IPS DF 4.7 (cell line): Measurements from ENCODE around the gene SLC51A.

Experiments used
- DNase-seq: peaks from one replicate; pipeline ENCODE4 v3.0.0-alpha.2; 2013; ENCODE audit warnings: low spot score; ENCODE audit errors: extremely low read depth

SLC51A gene

DNA sequence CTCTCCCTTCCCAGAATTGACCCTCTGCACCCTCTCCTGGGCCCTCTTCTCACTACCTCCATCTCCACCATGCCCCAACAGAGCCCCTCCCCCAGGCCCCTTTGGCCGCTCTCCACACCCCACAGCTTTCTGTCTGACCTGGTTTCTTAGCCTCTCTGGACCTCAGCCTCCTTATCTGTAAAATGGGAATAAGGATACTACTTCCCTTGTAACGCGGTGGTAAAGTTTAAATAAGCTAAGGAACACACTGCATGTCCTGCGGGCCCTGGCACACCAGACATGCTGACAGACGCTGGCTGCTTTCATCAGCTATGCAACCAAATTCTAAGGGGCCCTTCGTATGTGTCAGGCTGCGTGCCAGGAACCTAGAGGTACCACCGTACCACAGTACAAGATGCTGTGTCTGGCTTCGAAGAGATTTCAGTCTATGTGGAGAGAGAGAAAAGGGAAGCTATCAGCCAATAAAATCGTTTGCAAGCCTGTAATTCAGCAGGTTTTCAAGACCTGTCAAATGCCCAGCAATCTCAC is 777 bp upstream of the SLC51A start:
- no peak for DNase-seq

DNA sequence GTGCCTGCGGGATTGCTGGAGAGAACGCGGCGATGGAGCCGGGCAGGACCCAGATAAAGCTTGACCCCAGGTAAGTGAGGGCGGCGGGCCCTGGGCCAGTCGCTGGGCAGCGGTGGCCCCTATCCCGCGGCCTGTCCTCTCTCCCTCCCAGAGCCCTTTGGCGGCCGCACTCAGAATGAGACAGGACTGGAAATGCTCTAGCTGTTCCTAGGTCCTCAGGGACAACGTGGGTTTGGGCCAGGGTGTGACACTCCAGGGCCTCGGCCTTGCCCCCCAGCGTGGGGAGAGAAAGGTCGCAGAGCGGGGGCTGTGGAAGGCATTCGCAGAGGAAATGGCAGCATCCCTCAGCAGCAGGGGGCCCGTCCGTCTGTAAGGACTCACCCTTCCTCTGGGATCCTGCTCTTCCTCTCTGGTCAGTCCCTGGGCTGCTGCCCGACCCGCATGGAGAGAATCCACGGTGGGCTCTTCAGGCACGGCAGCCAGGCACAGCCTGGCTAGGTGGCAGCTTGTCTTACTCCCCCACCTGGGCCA is 412 bp downstream of the SLC51A start:
- no peak for DNase-seq

DNA sequence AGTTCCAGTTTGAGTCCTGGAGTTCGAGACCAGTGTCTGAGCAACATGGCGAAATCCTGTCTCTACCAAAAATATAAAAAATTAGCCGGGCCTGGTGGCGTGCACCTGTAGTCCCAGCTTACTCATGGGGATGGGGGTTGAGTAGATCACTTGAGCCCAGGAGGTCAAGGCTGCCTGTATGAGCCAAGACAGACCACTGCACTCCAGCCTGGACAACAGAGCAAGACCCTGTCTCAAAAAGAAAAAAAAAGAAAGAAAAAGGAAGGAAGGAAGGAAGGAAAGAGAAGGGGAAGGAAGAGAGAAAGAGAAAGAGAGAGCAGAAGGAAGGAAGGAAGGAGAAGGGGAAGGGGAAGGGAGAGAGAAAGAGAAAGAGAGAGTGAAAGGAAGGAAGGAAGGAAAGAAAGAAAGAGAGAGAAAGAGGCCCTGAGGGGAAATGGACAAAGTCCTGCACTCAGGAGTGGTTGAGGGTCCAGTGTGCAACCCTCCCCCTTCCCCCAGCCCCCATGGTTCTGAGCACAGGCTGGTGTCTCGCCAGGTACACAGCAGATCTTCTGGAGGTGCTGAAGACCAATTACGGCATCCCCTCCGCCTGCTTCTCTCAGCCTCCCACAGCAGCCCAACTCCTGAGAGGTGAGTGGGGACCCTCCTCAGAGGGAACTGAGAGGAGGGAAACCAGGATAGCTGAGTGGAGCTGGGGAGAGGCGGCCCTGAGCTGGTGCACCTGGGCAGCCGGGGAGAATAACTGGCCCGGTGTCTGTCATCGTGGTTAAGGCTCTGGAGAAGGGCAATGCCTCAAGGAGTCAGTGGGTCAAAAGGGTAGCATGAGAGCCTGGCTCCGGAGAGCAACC is 1.2 kb downstream of the SLC51A start:
- no peak for DNase-seq

DNA sequence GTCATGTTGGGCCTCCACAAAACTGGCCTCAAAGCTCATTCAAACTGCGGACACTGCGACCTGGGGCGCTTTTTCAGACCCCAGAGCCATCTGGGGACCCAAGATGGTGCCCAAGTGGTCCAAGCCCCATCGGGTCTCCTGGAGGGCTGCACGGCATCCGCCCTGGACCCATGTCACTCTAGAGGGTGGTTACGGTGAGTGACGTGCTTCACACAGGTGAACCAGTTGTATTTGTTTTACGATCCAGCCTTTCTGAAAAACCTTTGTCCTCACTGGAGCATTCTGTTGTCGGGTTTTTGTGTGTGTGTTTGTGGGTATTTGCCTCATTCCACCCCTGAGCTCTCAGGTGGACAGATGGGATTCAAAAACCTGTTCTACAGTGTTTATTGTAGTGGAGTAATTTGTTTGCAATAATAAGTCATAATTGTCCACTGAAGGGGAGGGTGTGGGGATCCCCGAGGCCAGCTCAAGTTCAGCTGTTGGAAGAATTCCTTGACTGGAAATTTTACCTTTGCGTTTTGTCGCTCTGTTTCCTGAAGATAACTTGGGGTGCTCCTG is 1.9 kb downstream of the SLC51A start:
- DNase-seq: no peak

DNA sequence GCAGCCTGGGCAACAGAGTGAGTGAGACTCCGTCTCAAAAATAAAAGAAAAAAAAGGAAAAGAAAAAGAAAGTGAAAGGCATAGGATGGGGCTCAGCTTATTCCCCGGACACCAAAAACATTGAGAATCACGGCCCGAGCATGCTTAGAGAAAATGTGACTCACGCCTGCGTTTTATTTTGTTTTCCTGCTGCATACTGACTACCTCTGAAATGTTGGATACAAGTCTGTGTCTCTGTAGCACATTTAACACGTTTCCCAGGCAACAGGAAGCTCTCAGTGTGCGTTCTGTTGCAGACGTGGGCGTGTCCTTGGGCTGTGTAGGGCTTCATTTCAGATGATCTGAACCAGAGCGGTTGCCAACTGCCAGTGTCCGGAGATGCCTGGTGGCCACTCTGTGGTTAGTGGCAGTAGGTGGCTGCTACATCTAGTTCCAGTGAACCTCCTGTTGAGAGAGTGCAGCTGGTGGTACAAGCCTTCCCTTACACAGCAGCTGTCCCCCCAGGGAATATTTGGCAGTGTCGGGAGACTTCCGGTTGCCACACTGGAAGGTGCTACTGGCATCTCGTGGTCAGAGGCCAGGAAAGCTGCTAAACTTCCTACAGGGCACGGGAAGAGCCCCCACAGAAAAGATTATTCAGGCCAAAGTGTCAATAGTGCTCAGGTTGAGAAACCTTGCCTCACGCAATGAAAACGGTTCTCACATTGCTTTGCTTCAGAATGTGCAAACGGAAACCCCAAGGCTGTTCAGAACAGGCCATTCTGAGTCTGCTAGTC is 3.0 kb downstream of the SLC51A start:
- DNase-seq: no peak

DNA sequence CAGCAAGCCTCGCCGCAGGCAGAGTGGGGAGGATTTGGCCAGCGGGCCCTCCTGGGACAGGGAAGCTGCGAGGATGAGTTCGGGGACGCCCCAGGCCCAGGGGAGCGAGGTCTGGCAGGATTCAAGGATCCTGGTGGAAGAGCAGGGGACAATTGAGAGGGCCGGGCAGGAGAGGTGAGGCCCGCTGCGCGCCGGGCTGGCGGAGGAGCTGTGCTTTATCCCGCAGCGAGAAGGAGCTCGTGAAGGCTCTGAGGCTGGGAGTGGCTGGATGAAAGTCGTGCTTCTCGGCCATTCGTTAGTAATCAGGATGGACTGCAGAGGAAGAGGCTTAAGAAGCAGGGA is 3.6 kb downstream of the SLC51A start:
- no peak for DNase-seq

DNA sequence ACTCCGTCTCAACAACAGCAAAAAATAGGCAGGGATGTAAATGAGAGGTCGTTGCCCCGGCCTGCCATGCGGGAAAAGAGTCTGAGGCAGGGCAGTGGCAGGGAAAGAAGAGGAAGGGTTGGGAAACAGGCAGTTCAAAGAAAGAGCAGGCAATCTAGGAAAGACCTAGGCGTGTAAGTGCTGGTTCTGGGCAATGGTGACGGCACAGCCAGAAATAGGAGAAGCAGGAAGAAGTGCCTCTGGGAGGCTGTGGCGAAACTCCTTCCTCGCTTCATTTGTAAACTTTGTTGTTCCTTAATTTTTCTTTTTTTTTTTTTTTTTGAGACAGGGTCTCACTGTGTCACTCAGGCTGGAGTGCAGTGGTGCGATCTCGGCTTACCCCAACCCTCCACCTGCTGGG is 4.3 kb downstream of the SLC51A start:
- DNase-seq: no peak

DNA sequence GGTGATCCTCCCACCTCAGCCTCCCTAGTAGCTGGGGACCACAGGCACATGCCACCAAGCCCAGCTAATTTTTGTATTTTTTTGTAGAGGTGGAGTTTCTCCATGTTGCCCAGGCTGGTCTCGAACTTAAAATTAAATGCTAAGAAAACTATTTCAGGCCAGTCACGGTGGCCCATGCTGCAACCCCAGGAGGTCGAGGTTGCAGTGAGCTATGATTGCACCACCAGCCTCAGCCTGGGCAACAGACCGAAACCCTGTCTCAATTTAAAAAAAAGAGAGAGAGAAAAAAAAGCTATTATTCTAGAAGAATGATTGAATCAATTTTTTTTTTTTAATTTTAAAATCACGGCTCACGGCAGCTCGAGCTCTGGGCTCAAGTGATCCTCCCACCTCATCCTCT is 4.7 kb downstream of the SLC51A start:
- no peak for DNase-seq

DNA sequence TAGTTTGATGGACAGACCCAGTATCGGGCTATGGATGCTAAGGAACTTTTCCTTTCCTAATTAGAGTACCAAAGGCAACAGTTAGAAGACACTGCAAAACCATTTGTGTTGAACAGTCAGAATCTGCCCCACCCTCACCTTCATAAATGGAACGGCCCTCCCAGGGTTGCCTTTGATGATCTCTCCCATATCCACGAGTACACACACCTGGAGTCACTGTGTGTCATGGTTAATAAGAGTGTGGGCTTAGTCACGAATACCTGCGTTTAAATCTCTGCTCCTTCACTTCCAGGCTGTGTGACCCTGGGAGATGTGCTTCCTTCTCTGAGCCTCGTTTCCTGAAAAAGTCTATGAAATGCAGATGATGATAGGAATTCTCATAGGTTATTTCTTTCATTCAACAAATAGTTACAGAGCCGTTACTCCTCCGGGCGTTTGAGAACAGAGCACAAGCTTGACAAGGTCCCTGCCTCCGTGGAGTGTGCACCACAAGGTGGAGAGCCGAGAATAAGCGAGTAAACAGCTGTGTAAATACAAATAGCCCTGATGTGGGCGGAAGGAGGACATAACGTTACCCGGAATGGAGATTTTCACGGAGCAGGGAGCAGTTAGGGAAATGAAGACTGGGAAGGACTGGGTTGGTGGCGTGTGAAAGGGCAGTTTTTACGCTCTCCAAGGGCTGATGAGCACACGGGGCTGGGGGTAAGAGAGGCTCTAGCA is 6.7 kb downstream of the SLC51A start:
- DNase-seq: no peak

DNA sequence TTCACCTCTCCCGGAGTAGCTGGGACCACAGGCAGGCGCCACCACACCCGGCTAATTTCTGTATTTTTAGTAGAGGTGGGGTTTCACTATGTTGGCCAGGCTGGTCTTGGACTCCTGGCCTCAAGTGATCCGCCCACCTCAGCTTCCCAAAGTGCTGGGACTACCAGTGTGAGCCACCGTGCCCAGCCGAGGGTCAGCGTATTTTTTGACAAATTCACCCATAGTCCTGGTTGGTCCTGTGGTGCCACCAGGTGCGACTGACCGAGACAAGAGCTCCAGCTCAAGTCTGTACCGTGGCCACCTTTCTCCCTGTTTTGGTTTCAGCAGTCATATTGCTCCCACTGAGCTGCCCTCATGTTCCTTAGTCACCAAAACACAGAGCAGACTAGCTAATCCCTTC is 8.8 kb downstream of the SLC51A start:
- no peak for DNase-seq

DNA sequence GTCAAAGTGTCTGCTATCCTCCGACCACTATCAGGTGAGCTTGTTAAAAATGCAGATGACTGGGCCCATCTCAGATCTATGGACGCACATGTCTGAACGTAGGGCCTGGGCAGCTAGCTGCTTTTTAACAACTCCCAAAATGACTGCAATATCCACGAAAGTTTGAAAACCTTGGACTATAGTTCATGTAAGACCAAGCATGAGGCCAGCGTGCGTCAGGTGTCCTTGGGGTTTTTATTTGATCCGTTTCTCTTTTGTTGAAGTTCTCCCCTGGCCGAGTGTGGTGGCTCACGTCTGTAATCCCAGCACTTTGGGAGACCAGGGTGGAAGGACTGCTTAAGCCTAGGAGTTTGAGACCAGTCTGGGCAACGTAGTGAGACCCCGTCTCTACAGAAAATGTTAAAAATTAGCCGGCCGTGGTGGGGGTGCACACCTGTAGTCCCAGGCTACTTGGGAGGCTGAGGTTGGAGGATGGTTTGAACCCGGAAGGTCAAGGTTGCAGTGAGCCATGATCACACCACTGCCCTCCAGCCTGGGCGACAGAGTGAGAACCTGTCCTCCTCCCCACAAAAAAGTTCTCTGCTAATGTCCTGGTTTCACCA is 9.5 kb downstream of the SLC51A start:
- DNase-seq: no peak

DNA sequence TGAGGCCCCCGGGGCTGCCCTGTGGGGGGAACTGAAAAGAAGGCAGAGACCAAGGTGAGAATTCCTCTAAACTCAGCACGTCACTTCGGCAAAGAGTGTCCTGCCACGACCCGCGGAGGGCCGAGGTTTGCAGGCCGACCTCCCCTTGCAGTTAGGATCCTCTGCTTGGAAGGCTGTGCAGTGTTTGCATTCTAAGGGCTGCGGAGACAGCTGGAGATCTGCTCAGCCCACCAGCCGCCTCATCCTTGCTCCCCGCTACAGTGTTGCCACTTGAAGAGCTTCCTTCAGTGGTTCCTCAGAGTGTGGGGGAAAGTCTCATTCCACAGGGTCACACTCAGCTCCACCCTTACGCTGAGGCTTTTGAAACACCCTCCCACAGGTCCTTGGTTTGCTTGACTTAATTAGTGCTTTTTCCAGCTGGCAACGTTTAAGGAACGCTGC is 10.8 kb downstream of the SLC51A start:
- no peak for DNase-seq

DNA sequence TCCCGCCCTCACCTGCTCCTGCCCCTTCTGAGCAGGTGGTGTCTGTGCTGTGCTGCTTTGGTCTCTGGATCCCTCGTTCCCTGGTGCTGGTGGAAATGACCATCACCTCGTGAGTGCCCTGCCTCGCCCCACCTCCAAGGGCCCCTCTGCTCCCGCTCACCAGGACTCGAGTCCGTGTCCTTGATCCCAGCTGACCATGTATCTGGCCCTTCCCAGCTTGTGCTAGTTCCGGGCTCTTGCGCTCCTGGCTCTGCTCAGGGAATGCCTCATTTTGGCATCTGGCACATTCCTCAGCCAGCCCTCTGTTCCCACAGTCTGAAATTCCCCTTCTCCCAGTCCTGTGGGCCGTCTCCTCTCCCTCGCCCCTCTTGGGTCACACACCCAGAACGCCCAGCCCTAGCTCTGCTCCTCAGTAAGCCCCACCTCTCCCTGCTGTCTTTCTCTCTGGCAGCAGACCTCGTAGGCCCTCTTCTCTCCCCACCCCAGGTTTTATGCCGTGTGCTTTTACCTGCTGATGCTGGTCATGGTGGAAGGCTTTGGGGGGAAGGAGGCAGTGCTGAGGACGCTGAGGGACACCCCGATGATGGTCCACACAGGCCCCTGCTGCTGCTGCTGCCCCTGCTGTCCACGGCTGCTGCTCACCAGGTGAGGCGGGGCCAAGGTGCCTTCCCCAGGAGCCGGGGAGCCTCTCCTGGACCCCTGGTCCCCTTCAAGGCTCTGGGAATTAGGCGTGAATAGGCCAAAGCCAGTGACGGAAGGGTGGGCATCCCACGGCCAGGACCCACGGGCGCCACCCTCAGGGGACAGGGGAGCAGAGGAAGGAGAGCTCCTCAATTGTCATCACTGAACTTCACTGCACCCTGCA is 11.5 kb downstream of the SLC51A start:
- no peak for DNase-seq

DNA sequence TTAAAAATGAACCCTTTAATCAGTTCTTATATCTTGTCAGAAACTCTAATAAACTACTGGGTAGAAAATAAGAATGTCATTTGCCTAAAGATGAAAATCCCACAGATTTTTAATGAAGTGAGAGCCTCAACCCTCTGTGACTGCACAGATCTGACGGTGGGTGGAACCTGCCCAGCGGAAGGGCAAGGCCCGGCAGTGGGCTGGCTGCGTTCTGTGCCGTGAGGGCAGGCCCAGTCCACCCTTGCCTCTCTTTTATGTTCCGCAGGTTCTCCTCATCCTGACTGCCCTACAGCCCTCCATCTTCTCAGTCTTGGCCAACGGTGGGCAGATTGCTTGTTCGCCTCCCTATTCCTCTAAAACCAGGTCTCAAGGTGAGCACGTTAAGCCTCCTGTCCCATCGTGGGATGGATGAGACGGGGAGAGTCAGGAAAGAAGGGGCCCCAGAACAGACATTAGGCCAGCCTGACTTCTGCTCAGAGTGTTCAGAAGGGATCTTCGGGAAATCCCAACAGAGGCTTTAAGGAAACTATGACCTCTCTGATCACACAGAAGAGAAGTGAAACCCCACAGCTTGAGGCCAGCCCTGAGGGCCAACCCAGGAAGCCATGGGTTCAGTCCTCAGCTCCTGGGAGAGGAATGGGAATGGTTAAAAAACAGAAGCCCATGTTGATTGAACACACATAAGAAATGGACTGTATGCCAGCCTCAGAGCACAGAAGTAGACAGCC is 16.0 kb downstream of the SLC51A start:
- DNase-seq: no peak

DNA sequence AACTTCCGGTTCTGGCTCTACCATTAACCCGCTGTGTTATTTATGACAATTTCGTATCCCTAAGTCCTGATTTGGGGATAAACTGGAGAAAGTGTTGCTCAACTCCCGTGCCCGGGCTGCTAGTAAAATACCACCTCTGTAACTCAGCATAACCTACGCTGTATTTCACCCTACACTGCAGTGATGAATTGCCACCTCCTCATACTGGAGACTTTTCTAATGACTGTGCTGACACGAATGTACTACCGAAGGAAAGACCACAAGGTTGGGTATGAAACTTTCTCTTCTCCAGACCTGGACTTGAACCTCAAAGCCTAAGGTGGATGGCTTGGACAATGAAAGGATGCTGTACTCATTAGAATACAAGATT is 16.5 kb downstream of the SLC51A start:
- DNase-seq: no peak

DNA sequence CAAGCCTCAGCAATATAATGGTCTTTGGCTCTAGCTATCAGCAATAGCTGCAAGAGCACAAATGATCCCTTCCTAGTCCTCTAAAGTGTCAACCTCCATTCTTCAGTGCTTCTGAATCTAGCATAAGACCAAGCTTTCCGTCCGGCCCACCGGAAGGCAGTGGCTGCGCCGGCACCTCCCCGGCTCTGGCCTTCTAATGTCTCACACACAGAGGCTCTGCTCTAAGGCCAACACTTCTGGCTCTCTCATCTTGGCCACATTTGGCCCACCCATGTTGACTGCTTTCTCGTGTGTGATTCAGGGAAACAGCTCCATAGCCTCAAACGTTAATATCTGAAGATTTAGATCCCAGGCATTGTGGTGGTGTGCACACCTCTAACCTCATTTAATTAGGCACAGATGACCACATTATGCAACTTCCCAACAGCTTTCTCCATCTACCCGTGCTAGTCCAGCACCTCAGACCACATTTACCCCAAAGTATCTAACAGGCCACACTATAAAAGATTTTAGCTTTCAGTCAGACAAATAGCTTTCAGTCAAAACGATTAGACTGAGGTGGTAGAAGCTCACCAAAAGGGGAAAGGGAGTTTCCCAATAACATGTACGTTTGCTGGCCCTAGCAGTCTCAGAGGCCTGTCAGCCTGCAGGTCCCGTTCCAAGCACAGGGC is 19.3 kb downstream of the SLC51A start:
- DNase-seq: no peak

DNA sequence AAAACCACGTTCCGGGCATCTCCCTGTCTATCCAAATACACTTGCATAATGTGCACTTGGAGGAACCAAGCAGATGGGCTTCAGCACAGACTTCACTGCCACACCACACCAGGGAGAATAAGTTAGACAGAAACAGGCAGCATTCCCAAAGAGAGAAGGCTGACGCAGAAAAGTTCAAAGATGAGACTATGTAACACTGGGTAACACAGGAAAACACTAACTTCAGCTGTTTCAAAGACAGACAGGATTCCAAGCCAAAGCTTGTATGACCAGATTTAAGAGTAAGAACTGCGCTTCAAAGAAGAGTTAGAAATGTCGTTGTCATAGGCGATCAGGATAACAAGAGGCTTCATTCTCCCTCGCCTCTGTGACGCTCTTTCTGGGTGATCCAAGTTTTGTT is 19.9 kb downstream of the SLC51A start:
- DNase-seq: no peak

DNA sequence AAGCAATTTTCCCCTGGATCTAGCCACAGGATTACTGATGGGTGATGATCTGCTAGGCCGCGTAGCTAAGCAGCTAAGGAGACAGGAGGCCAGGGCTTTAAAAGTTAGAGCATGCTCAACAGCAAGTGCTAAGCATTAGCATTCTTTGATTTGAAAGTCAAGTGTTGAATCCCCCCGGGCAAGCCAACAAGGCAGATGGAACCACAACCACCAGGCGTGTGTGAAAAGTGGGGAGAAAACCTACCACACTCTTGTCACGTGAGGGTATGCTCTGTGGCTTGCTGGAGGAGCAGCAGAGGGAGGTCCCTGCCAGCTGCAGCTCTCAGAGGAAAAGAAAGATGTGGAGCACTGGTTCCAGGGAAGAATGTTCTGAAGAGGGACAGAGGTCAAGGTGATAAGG is 20.9 kb downstream of the SLC51A start:
- DNase-seq: no peak
